ENCODE results near the gene ZNHIT3.

The ZNHIT3 gene

GRCh38 chr17:36542755-36543154 is 56.3 kb downstream of the ZNHIT3 start:
- DNase-seq (ENCODE audit: low read depth), result no peak
- no peak overlapping the region for H3K4me3 ChIP-seq (ENCODE audit: low read length)
- TF ChIP-seq, protein P1, sequence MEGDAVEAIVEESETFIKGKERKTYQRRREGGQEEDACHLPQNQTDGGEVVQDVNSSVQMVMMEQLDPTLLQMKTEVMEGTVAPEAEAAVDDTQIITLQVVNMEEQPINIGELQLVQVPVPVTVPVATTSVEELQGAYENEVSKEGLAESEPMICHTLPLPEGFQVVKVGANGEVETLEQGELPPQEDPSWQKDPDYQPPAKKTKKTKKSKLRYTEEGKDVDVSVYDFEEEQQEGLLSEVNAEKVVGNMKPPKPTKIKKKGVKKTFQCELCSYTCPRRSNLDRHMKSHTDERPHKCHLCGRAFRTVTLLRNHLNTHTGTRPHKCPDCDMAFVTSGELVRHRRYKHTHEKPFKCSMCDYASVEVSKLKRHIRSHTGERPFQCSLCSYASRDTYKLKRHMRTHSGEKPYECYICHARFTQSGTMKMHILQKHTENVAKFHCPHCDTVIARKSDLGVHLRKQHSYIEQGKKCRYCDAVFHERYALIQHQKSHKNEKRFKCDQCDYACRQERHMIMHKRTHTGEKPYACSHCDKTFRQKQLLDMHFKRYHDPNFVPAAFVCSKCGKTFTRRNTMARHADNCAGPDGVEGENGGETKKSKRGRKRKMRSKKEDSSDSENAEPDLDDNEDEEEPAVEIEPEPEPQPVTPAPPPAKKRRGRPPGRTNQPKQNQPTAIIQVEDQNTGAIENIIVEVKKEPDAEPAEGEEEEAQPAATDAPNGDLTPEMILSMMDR (conservative IDR thresholded peaks at IDR 0.05; ENCODE audit: low read depth, low read length), result no peak

DNA sequence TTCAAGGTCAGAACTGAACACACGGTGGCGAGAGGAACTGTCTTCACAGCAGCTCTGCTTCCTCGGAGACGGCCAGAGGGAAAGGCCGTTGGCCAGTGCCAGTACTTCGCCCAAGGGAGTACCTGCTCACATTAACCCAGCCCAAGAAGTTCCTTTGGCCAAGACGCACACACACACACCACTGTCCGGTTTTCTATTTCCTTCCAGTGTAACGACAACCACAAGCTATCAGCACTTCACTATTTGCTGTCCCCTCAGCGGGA is 57.5 kb downstream of the ZNHIT3 start:
- DNase-seq (ENCODE audit: low read depth), result peak; percentile 19
- TF ChIP-seq, protein P1 (conservative IDR thresholded peaks at IDR 0.05; ENCODE audit: low read depth, low read length), result no peak
- H3K4me3 ChIP-seq (ENCODE audit: low read length), result peak overlapping the region; percentile 94

DNA sequence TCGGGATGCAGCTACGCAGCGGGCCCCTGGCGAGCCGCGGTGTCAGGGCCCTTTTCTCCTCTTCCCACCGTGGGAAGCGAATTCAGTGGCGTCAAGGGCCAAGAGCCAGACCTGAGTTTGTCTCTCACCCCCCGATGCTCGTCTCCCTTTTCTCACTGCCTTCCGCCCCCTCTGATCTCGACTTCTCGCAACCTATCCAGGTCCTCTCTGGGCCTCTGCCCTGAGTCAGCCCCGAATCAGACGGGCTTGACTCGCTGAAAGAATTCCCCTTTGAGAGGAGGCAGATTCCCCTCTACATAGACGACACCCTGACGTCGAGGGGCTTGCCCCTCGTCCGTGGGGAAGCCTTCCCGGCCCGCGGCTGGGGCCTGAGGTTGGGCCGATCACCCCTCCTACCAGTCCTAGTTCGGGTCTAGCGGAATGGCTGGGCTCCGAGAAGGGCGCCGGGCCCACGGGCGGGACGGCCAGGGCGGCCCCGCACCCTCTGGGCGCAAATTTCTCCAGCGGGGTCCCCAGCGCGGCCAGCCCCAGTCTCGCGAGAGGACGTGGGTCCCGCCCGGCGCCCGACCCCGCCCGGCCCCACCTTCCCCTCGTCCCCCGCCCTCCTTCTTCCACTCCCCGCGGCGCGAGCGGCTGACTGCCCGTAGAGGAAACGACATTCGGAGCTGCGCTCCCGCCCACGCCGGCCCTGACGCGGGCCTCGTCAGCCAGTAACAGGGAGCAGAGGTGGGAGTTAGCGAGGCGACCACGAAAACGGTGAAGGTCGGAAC is 58.0 kb downstream of the ZNHIT3 start, which contains the start of gene GGNBP2:
GGNBP2 (plus strand) TSS at position 613 of the 770 bp plus-strand sequence. CDS start 806 bp downstream, outside the sequence.
- TF ChIP-seq, protein P1 (conservative IDR thresholded peaks at IDR 0.05; ENCODE audit: low read depth, low read length), result no peak
- peak; percentile 56 for DNase-seq (ENCODE audit: low read depth)
- peak within 1 kb of the TSS; percentile 94 for H3K4me3 ChIP-seq (ENCODE audit: low read length)

- TF ChIP-seq, protein P1 (conservative IDR thresholded peaks at IDR 0.05; ENCODE audit: low read depth, low read length), result no peak
- no peak for DNase-seq (ENCODE audit: low read depth)
- peak overlapping the region; percentile 94 for H3K4me3 ChIP-seq (ENCODE audit: low read length)
Measured at GRCh38 chr17:36545077-36545464, 58.6 kb downstream of the ZNHIT3 start.

Data from retinal pigment epithelial cell (primary cell).